Thymus (tissue), 14 donors: ENCODE results near the gene NASP. TPM values are rescaled to one million over a fixed set of nuclear protein-coding genes. Genes with fewer than 3 reads are reported as not detected.

ENCODE experiments used
- DNase-seq, 9 donors: peaks; one replicate each; pipeline ENCODE4 v3.0.0-alpha.2; 2013; ENCODE audit warnings: low spot score in 9 of 9, low read depth in 6 of 9, missing footprints in 1 of 9
- H3K27ac ChIP-seq, 2 donors: one replicate each; pipeline ENCODE4 v1.5.1; 2013; ENCODE audit warnings: control low read depth in 1 of 2, low read depth in 1 of 2, low read length in 1 of 2, mild to moderate bottlenecking in 1 of 2, moderate library complexity in 1 of 2
- H3K27me3 ChIP-seq, 2 donors: one replicate each; pipeline ENCODE4 v1.5.1; 2013; ENCODE audit warnings: low read length in 1 of 2; ENCODE audit not compliant: control insufficient read depth in 2 of 2, insufficient read depth in 1 of 2
- H3K36me3 ChIP-seq, 2 donors: one replicate each; pipeline ENCODE4 v1.5.1; 2013; ENCODE audit warnings: low read length in 1 of 2, mild to moderate bottlenecking in 1 of 2, moderate library complexity in 1 of 2; ENCODE audit not compliant: control insufficient read depth in 2 of 2, insufficient read depth in 2 of 2
- H3K4me1 ChIP-seq, 2 donors: one replicate each; pipeline ENCODE4 v1.5.1; 2013; ENCODE audit warnings: low read length in 2 of 2; ENCODE audit not compliant: control insufficient read depth in 2 of 2, insufficient read depth in 2 of 2
- H3K4me3 ChIP-seq, 2 donors: one replicate each; pipeline ENCODE4 v1.5.1; 2013; ENCODE audit warnings: low read length in 2 of 2, control low read depth in 1 of 2, mild to moderate bottlenecking in 1 of 2
- H3K9me3 ChIP-seq, 2 donors: one replicate each; pipeline ENCODE4 v1.5.1; 2013; ENCODE audit warnings: low read length in 1 of 2, mild to moderate bottlenecking in 1 of 2; ENCODE audit not compliant: control insufficient read depth in 2 of 2, insufficient read depth in 1 of 2
- WGBS: extraction: QIAGEN DNeasy Blood & Tissue Kit; methylation state at CpG from one replicate; pipeline ENCODE4 v1.1.7; 2013; 5-methylcytosine and 5-hydroxymethylcytosine counted together
- long read RNA-seq, 10 donors: transcript quantifications; one replicate each; lab custom pipeline, GENCODE V29; 2026
- polyA plus RNA-seq: library from polyadenylated mRNA; stranded (reverse); fragments of 200-250 nt; gene quantifications from one replicate; pipeline ENCODE4 v1.2.3, GENCODE V29; 2013
- total RNA-seq: library from RNA; stranded (reverse); fragments of 120-200 nt; gene quantifications from one replicate; pipeline ENCODE4 v1.2.4, GENCODE V29; 2013
- donor health status: healthy.

Gene NASP
- total RNA-seq (151 TPM), polyA plus RNA-seq (170 TPM)
- long read RNA-seq, donor 1, partial matches to known transcripts = 0 of 8 reads
- long read RNA-seq, donor 1, other reads (novel, unspliced or antisense) = 0 of 8 reads
- long read RNA-seq, donor 2, transcript NASP-202 (14 exons, 1,538 nt) = major isoform, 45 of 146 reads
- long read RNA-seq, donor 2, transcript NASP-209 (2 exons, 541 nt) = minor isoform, 7 of 146 reads
- long read RNA-seq, donor 2, transcript NASP-210 (9 exons, 3,659 nt) = minor isoform, 37 of 146 reads
- long read RNA-seq, donor 2, transcript NASP-207 (5 exons, 604 nt) = minor isoform, 20 of 146 reads
- long read RNA-seq, donor 2, partial matches to known transcripts = 34 of 146 reads
- long read RNA-seq, donor 2, other reads (novel, unspliced or antisense) = 0 of 146 reads
- long read RNA-seq, donor 3, transcript NASP-210 (9 exons, 3,659 nt) = minor isoform, 13 of 141 reads
- long read RNA-seq, donor 3, transcript NASP-207 (5 exons, 604 nt) = major isoform, 43 of 141 reads
- long read RNA-seq, donor 3, transcript NASP-202 (14 exons, 1,538 nt) = minor isoform, 34 of 141 reads
- long read RNA-seq, donor 3, partial matches to known transcripts = 38 of 141 reads
- long read RNA-seq, donor 3, other reads (novel, unspliced or antisense) = 6 of 141 reads
- long read RNA-seq, donor 4, transcript NASP-207 (5 exons, 604 nt) = major isoform, 21 of 67 reads
- long read RNA-seq, donor 4, transcript NASP-210 (9 exons, 3,659 nt) = minor isoform, 9 of 67 reads
- long read RNA-seq, donor 4, transcript NASP-202 (14 exons, 1,538 nt) = minor isoform, 13 of 67 reads
- long read RNA-seq, donor 4, partial matches to known transcripts = 18 of 67 reads
- long read RNA-seq, donor 4, other reads (novel, unspliced or antisense) = 0 of 67 reads
- long read RNA-seq, donor 5, transcript NASP-207 (5 exons, 604 nt) = minor isoform, 35 of 208 reads
- long read RNA-seq, donor 5, transcript NASP-210 (9 exons, 3,659 nt) = minor isoform, 14 of 208 reads
- long read RNA-seq, donor 5, transcript NASP-202 (14 exons, 1,538 nt) = major isoform, 36 of 208 reads
- long read RNA-seq, donor 5, transcript NASP-209 (2 exons, 541 nt) = minor isoform, 12 of 208 reads
- long read RNA-seq, donor 5, partial matches to known transcripts = 91 of 208 reads
- long read RNA-seq, donor 5, other reads (novel, unspliced or antisense) = 17 of 208 reads
- long read RNA-seq, donor 6, transcript NASP-202 (14 exons, 1,538 nt) = minor isoform, 16 of 75 reads
- long read RNA-seq, donor 6, transcript NASP-210 (9 exons, 3,659 nt) = major isoform, 23 of 75 reads
- long read RNA-seq, donor 6, transcript NASP-207 (5 exons, 604 nt) = minor isoform, 5 of 75 reads
- long read RNA-seq, donor 6, partial matches to known transcripts = 22 of 75 reads
- long read RNA-seq, donor 6, other reads (novel, unspliced or antisense) = 0 of 75 reads
- long read RNA-seq, donor 7, transcript NASP-207 (5 exons, 604 nt) = minor isoform, 6 of 41 reads
- long read RNA-seq, donor 7, transcript NASP-202 (14 exons, 1,538 nt) = major isoform, 14 of 41 reads
- long read RNA-seq, donor 7, partial matches to known transcripts = 12 of 41 reads
- long read RNA-seq, donor 7, other reads (novel, unspliced or antisense) = 0 of 41 reads
- long read RNA-seq, donor 8, transcript NASP-207 (5 exons, 604 nt) = major isoform, 8 of 24 reads
- long read RNA-seq, donor 8, transcript NASP-202 (14 exons, 1,538 nt) = major isoform, 8 of 24 reads
- long read RNA-seq, donor 8, partial matches to known transcripts = 5 of 24 reads
- long read RNA-seq, donor 8, other reads (novel, unspliced or antisense) = 0 of 24 reads
- long read RNA-seq, donor 9, transcript NASP-207 (5 exons, 604 nt) = minor isoform, 11 of 49 reads
- long read RNA-seq, donor 9, transcript NASP-202 (14 exons, 1,538 nt) = major isoform, 16 of 49 reads
- long read RNA-seq, donor 9, transcript NASP-209 (2 exons, 541 nt) = minor isoform, 8 of 49 reads
- long read RNA-seq, donor 9, partial matches to known transcripts = 10 of 49 reads
- long read RNA-seq, donor 9, other reads (novel, unspliced or antisense) = 0 of 49 reads
- long read RNA-seq, donor 10, transcript NASP-202 (14 exons, 1,538 nt) = major isoform, 16 of 34 reads
- long read RNA-seq, donor 10, transcript NASP-207 (5 exons, 604 nt) = minor isoform, 14 of 34 reads
- long read RNA-seq, donor 10, partial matches to known transcripts = 0 of 34 reads
- long read RNA-seq, donor 10, other reads (novel, unspliced or antisense) = 0 of 34 reads

- peaks cover 0 to 3% of the 10 kb centered on the region in 2 donors for H3K9me3 ChIP-seq
Measured at GRCh38 chr1:45583666-45584350, at the start of gene NASP. Gene NASP, plus strand, starts transcription at chr1:45584041. Its CDS starts 106 bp downstream, at chr1:45584147.

GRCh38 chr1:45535988-45536766, 47.7 kb upstream of the NASP start:
- Histone ChIP-seq H3K36me3 (no peaks in the 10 kb centered on the region), H3K27ac (no peak overlapping the region), H3K4me1 (no peaks in the 10 kb centered on the region), H3K9me3 (no peaks in the 10 kb centered on the region), H3K27me3 (no peaks in the 10 kb centered on the region), H3K4me3 (no peak overlapping the region)
- 95% methylated on average over 6 of the region's 6 CpGs for WGBS
- no peak for DNase-seq

More at GRCh38 chr1:45583666-45584350, at the start of gene NASP:
- Histone ChIP-seq H3K4me1 (peaks cover 12 to 21% of the 10 kb centered on the region in 2 donors), H3K27me3 (no peaks in the 10 kb centered on the region), H3K4me3 (peak within 1 kb of the TSS; percentile 55 to 80), H3K36me3 (peaks cover 3 to 5% of the 10 kb centered on the region in 2 donors), H3K27ac (peak within 1 kb of the TSS; percentile 90 to 98)
- under 1% methylated on average over 40 of the region's 41 CpGs for WGBS
- peak in 8 of 9 donors; percentile 83 to 97 (median 92) for DNase-seq

- WGBS = 86% methylated on average over 4 of the region's 4 CpGs
- H3K36me3 ChIP-seq = no peaks in the 10 kb centered on the region
- no peak for DNase-seq
- H3K4me3 ChIP-seq = no peak overlapping the region
- H3K4me1 ChIP-seq = no peaks in the 10 kb centered on the region
- H3K27ac ChIP-seq = no peak overlapping the region
- H3K27me3 ChIP-seq = no peaks in the 10 kb centered on the region
- H3K9me3 ChIP-seq = no peaks in the 10 kb centered on the region
Measured at GRCh38 chr1:45536886-45537285, 47.0 kb upstream of the NASP start.

- Histone ChIP-seq H3K4me1 (peaks cover 9 to 32% of the 10 kb centered on the region in 2 donors), H3K27me3 (no peaks in the 10 kb centered on the region), H3K36me3 (no peaks in the 10 kb centered on the region), H3K4me3 (no peak overlapping the region), H3K9me3 (peaks cover 0 to 2% of the 10 kb centered on the region in 2 donors), H3K27ac (no peak overlapping the region)
- 98% methylated on average over 1 of the region's 1 CpG for WGBS
- DNase-seq = no peak
Measured at GRCh38 chr1:45541193-45541592, 42.6 kb upstream of the NASP start.

- WGBS = 90% methylated on average over 4 of the region's 4 CpGs
- no peaks in the 10 kb centered on the region for H3K36me3 ChIP-seq
- H3K27ac ChIP-seq = no peak overlapping the region
Measured at GRCh38 chr1:45542591-45542990, 41.2 kb upstream of the NASP start.

GRCh38 chr1:45543581-45544417, 40.0 kb upstream of the NASP start:
- Histone ChIP-seq H3K27ac (peak overlapping the region; percentile 77 to 78), H3K4me1 (peaks cover 9 to 33% of the 10 kb centered on the region in 2 donors), H3K4me3 (no peak overlapping the region), H3K36me3 (no peaks in the 10 kb centered on the region), H3K27me3 (no peaks in the 10 kb centered on the region), H3K9me3 (peaks cover 0 to 2% of the 10 kb centered on the region in 2 donors)
- 6% methylated on average over 8 of the region's 8 CpGs for WGBS
- DNase-seq = peak in 8 of 9 donors; percentile 26 to 77 (median 48)

More at GRCh38 chr1:45542591-45542990, 41.2 kb upstream of the NASP start:
- DNase-seq = no peak
- Histone ChIP-seq H3K27me3 (no peaks in the 10 kb centered on the region), H3K4me3 (no peak overlapping the region), H3K4me1 (peaks cover 9 to 33% of the 10 kb centered on the region in 2 donors), H3K9me3 (peaks cover 0 to 2% of the 10 kb centered on the region in 2 donors)
